ENCODE data around the gene EEF1G.

- TF ChIP-seq CTCF (IDR thresholded peaks at IDR 0.05) (no peak), ZFX (IDR thresholded peaks at IDR 0.05; ENCODE audit: borderline replicate concordance) (no peak)
Measured at GRCh38 chr11:62608776-62609175, 35.1 kb upstream of the EEF1G start.

Data from 22Rv1 (cell line).